LNCAP (cell line): ENCODE measurements around the gene VIL1.

Experiments used
- CTCF ChIP-seq: fragments of 450-650 bp; IDR thresholded peaks from 2 replicates; pipeline ENCODE4 v1.5.1; 2017; ENCODE audit warnings: mild to moderate bottlenecking

The VIL1 gene

GRCh38 chr2:218476676-218477075 is 57.8 kb downstream of the VIL1 start:
- TF ChIP-seq CTCF: no peak

GRCh38 chr2:218477247-218477646 is 58.3 kb downstream of the VIL1 start:
- TF ChIP-seq CTCF: no peak

- no peak for TF ChIP-seq CTCF
Observed at GRCh38 chr2:218478544-218478943, 59.6 kb downstream of the VIL1 start.

GRCh38 chr2:218479595-218479994 is 60.7 kb downstream of the VIL1 start:
- no peak for TF ChIP-seq CTCF

GRCh38 chr2:218482651-218483050 is 63.7 kb downstream of the VIL1 start:
- TF ChIP-seq CTCF: no peak

GRCh38 chr2:218485986-218486667 is 67.2 kb downstream of the VIL1 start:
- TF ChIP-seq CTCF: no peak

- no peak for TF ChIP-seq CTCF
Observed at GRCh38 chr2:218500501-218501060, 81.7 kb downstream of the VIL1 start.
